Stimulated activated CD4-positive, alpha-beta T cell treated with anti-CD3 and anti-CD28 coated beads, Interleukin-12 subunit alpha, Interleukin-12 subunit beta, amount 100 ng/mL, for 24 hours (primary cell): ENCODE results near the gene ANP32A.
A peak's percentile ranks its signal among the peaks of the same experiment; 100 is the strongest.

Experiments used
- DNase-seq, 2 experiments: peaks; one replicate each; pipeline ENCODE4 v3.0.0-alpha.2; 2020; ENCODE audit warnings: low read depth in 2 of 2

ANP32A gene

GRCh38 chr15:68819495-68820294, 1.0 kb downstream of the ANP32A start:
- DNase-seq: peak; percentile 23 to 24

- DNase-seq: peak; percentile 14 to 26
Measured at GRCh38 chr15:68818769-68819494, 1.8 kb downstream of the ANP32A start.

GRCh38 chr15:68818066-68818768, 2.5 kb downstream of the ANP32A start:
- DNase-seq: peak; percentile 49 to 53

GRCh38 chr15:68817304-68818065, 3.2 kb downstream of the ANP32A start:
- peak; percentile 51 to 61 for DNase-seq

- DNase-seq: no peak
Measured at GRCh38 chr15:68816795-68817303, 3.8 kb downstream of the ANP32A start.

- no peak for DNase-seq
Measured at GRCh38 chr15:68816158-68816557, 4.5 kb downstream of the ANP32A start.

- DNase-seq: no peak
Measured at GRCh38 chr15:68815598-68815997, 5.1 kb downstream of the ANP32A start.

GRCh38 chr15:68814596-68814995, 6.1 kb downstream of the ANP32A start:
- no peak for DNase-seq

- no peak for DNase-seq
Measured at GRCh38 chr15:68812597-68813431, 7.9 kb downstream of the ANP32A start.

GRCh38 chr15:68812069-68812468, 8.6 kb downstream of the ANP32A start:
- no peak for DNase-seq

- no peak for DNase-seq
Measured at GRCh38 chr15:68809517-68809916, 11.2 kb downstream of the ANP32A start.

GRCh38 chr15:68808770-68809169, 11.9 kb downstream of the ANP32A start:
- DNase-seq: no peak

GRCh38 chr15:68808091-68808490, 12.6 kb downstream of the ANP32A start:
- DNase-seq: no peak

GRCh38 chr15:68807249-68807648, 13.4 kb downstream of the ANP32A start:
- no peak for DNase-seq

GRCh38 chr15:68806220-68807060, 14.3 kb downstream of the ANP32A start:
- no peak for DNase-seq

- no peak for DNase-seq
Measured at GRCh38 chr15:68802373-68802772, 18.3 kb downstream of the ANP32A start.

GRCh38 chr15:68801572-68802148, 19.0 kb downstream of the ANP32A start:
- DNase-seq: no peak

- DNase-seq: no peak
Measured at GRCh38 chr15:68800875-68801274, 19.8 kb downstream of the ANP32A start.

GRCh38 chr15:68798346-68799094, 22.2 kb downstream of the ANP32A start:
- DNase-seq: no peak
